K562 (cell line): ENCODE data around the gene FAM110D. TPM values are rescaled to one million over a fixed set of nuclear protein-coding genes. Genes with fewer than 3 reads are reported as not detected.

Experiments used
- BDP1 ChIP-seq: IDR thresholded peaks from 3 replicates; pipeline ENCODE4 v1.6.1; 2011; ENCODE audit not compliant: insufficient read length, insufficient read depth
- CAMTA2 ChIP-seq: fragments of 250-450 bp; sonication (Bioruptor Pico); conservative IDR thresholded peaks from 2 replicates; pipeline ENCODE4 v1.5.1; 2022
- HDAC6 ChIP-seq: IDR thresholded peaks from 2 replicates; pipeline ENCODE4 v1.6.1; 2012; ENCODE audit warnings: low read depth, mild to moderate bottlenecking, control low read depth, inconsistent platforms, low read length, moderate library complexity
- NFYB ChIP-seq: IDR thresholded peaks from 2 replicates; pipeline ENCODE4 v1.6.1; 2011; ENCODE audit warnings: mild to moderate bottlenecking, moderate library complexity; ENCODE audit not compliant: insufficient read length; ENCODE audit errors: extremely low read depth
- POU5F1 ChIP-seq: fragments of 150-350 bp; IDR thresholded peaks from 2 replicates; pipeline ENCODE4 v1.6.1; 2014; ENCODE audit warnings: borderline replicate concordance, low read length, low read depth, mild to moderate bottlenecking; ENCODE audit not compliant: partially characterized antibody
- RNF2 ChIP-seq: sonication (generic); IDR thresholded peaks from 2 replicates; pipeline ENCODE4 v1.6.1; 2016
- ZBTB11 ChIP-seq, 3 experiments: fragments of 200-800 bp in 1 of 3; fragments of 250-450 bp in 1 of 3; fragments of 450-650 bp in 1 of 3; sonication (Bioruptor Pico) in 1 of 3; sonication (Bioruptor generic) in 1 of 3; formaldehyde crosslinking in 1 of 3; IDR thresholded peaks; 2 replicates each; pipeline versions ENCODE4 v1.6.1 to v1.8.0; 2016 to 2022; ENCODE audit warnings: mild to moderate bottlenecking in 2 of 3, missing genetic modification characterization in 2 of 3, missing compliant biosample characterization in 1 of 3, moderate library complexity in 1 of 3
- ZBTB17 ChIP-seq: fragments of 450-650 bp; formaldehyde crosslinking; IDR thresholded peaks from 2 replicates; pipeline ENCODE4 v1.4.0; 2020; ENCODE audit warnings: mild to moderate bottlenecking
- ZKSCAN3 ChIP-seq: fragments of 250-450 bp; sonication (Bioruptor Pico); IDR thresholded peaks from 2 replicates; pipeline ENCODE4 v1.4.0; 2020
- ZNF174 ChIP-seq: fragments of 250-450 bp; sonication (Bioruptor Pico); IDR thresholded peaks from 2 replicates; pipeline ENCODE4 v1.4.0; 2020; ENCODE audit warnings: mild to moderate bottlenecking
- ZNF766 ChIP-seq: fragments of 200-800 bp; sonication (Bioruptor generic); conservative IDR thresholded peaks from 2 replicates; pipeline ENCODE4 v1.6.1; 2016; ENCODE audit warnings: missing genetic modification characterization, missing compliant biosample characterization
- polyA plus RNA-seq, 8 experiments: library from polyadenylated mRNA; depleted of rRNA in 4 of 8; stranded (reverse) in 5 of 8; unstranded in 3 of 8; fragments of >200 nt; fragmentation: Nextera tagmentation in 2 of 8; fragmentation: Illumina TruSeq in 1 of 8; extraction: Ambion mirVana in 2 of 8; extraction: Trizol in 1 of 8; gene quantifications; 2 replicates each; pipeline versions ENCODE4 v1.2.1 to v1.2.3, GENCODE V29; 2011 to 2014; ENCODE audit warnings: inconsistent platforms in 1 of 8, missing spikeins in 1 of 8
- total RNA-seq, 7 experiments: library from RNA; depleted of rRNA in 6 of 7; stranded (reverse); fragments of >200 nt in 6 of 7; fragmentation: Illumina TruSeq in 2 of 7; extraction: Trizol in 2 of 7; gene quantifications; 2 replicates each; pipeline versions ENCODE4 v1.2.1 to v1.2.3, GENCODE V29; 2011 to 2021; ENCODE audit warnings: low replicate concordance in 1 of 7
- TF ChIP-seq, protein P1 (sequence below): fragments of 200-600 bp; sonication (generic); IDR thresholded peaks from one replicate; pipeline ENCODE4 v1.6.1; 2012; ENCODE audit warnings: mild to moderate bottlenecking, low read depth, low read length, inconsistent platforms

The FAM110D gene
- total and polyA plus RNA-seq, 9 of the 15 experiments (the other 6 are each of a cell fraction or from before 2014, with no cell fraction given), result 0.04 to 1.1 (median 0.33) TPM

- TF ChIP-seq, protein P1, sequence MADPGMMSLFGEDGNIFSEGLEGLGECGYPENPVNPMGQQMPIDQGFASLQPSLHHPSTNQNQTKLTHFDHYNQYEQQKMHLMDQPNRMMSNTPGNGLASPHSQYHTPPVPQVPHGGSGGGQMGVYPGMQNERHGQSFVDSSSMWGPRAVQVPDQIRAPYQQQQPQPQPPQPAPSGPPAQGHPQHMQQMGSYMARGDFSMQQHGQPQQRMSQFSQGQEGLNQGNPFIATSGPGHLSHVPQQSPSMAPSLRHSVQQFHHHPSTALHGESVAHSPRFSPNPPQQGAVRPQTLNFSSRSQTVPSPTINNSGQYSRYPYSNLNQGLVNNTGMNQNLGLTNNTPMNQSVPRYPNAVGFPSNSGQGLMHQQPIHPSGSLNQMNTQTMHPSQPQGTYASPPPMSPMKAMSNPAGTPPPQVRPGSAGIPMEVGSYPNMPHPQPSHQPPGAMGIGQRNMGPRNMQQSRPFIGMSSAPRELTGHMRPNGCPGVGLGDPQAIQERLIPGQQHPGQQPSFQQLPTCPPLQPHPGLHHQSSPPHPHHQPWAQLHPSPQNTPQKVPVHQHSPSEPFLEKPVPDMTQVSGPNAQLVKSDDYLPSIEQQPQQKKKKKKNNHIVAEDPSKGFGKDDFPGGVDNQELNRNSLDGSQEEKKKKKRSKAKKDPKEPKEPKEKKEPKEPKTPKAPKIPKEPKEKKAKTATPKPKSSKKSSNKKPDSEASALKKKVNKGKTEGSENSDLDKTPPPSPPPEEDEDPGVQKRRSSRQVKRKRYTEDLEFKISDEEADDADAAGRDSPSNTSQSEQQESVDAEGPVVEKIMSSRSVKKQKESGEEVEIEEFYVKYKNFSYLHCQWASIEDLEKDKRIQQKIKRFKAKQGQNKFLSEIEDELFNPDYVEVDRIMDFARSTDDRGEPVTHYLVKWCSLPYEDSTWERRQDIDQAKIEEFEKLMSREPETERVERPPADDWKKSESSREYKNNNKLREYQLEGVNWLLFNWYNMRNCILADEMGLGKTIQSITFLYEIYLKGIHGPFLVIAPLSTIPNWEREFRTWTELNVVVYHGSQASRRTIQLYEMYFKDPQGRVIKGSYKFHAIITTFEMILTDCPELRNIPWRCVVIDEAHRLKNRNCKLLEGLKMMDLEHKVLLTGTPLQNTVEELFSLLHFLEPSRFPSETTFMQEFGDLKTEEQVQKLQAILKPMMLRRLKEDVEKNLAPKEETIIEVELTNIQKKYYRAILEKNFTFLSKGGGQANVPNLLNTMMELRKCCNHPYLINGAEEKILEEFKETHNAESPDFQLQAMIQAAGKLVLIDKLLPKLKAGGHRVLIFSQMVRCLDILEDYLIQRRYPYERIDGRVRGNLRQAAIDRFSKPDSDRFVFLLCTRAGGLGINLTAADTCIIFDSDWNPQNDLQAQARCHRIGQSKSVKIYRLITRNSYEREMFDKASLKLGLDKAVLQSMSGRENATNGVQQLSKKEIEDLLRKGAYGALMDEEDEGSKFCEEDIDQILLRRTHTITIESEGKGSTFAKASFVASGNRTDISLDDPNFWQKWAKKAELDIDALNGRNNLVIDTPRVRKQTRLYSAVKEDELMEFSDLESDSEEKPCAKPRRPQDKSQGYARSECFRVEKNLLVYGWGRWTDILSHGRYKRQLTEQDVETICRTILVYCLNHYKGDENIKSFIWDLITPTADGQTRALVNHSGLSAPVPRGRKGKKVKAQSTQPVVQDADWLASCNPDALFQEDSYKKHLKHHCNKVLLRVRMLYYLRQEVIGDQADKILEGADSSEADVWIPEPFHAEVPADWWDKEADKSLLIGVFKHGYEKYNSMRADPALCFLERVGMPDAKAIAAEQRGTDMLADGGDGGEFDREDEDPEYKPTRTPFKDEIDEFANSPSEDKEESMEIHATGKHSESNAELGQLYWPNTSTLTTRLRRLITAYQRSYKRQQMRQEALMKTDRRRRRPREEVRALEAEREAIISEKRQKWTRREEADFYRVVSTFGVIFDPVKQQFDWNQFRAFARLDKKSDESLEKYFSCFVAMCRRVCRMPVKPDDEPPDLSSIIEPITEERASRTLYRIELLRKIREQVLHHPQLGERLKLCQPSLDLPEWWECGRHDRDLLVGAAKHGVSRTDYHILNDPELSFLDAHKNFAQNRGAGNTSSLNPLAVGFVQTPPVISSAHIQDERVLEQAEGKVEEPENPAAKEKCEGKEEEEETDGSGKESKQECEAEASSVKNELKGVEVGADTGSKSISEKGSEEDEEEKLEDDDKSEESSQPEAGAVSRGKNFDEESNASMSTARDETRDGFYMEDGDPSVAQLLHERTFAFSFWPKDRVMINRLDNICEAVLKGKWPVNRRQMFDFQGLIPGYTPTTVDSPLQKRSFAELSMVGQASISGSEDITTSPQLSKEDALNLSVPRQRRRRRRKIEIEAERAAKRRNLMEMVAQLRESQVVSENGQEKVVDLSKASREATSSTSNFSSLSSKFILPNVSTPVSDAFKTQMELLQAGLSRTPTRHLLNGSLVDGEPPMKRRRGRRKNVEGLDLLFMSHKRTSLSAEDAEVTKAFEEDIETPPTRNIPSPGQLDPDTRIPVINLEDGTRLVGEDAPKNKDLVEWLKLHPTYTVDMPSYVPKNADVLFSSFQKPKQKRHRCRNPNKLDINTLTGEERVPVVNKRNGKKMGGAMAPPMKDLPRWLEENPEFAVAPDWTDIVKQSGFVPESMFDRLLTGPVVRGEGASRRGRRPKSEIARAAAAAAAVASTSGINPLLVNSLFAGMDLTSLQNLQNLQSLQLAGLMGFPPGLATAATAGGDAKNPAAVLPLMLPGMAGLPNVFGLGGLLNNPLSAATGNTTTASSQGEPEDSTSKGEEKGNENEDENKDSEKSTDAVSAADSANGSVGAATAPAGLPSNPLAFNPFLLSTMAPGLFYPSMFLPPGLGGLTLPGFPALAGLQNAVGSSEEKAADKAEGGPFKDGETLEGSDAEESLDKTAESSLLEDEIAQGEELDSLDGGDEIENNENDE, result no peak
- no peak for TF ChIP-seq ZKSCAN3 (CRISPR knock-in tag)
- no peak for TF ChIP-seq NFYB
- TF ChIP-seq POU5F1, result no peak
- no peak for TF ChIP-seq ZBTB11 (CRISPR knock-in tag; IDR thresholded peaks at IDR 0.05)
- no peak for TF ChIP-seq BDP1
- TF ChIP-seq CAMTA2 (CRISPR knock-in tag), result no peak; the same call in 1 of the 2 replicates
- no peak for TF ChIP-seq ZNF174 (CRISPR knock-in tag)
- no peak for TF ChIP-seq RNF2
- no peak for TF ChIP-seq HDAC6
- peak; percentile 22; the same call in 1 of the 2 replicates for TF ChIP-seq ZBTB17 (CRISPR knock-in tag)
- TF ChIP-seq ZNF766 (CRISPR knock-in tag), result peak; percentile 19; the same call in 1 of the 2 replicates
These were observed 31.4 kb upstream of the FAM110D start (continued) for GRCh38 chr1:26127235-26128163.
